ENCODE results near the gene CEACAM1. TPM values are rescaled to one million over a fixed set of nuclear protein-coding genes. Genes with fewer than 3 reads are reported as not detected.
"Not testable (repeated sequence)": the region's sequence is repeated elsewhere in the genome, so short reads cannot be mapped to it uniquely, and the experiment has no call there.

CEACAM1 gene
- total RNA-seq, 1 experiment from 2014 or later: 2.0 TPM

GRCh38 chr19:42540071-42540553 is 11.8 kb upstream of the CEACAM1 start:
- DNase-seq (ENCODE audit: low spot score): no peak
- ChIA-PET POLR2A (no interaction called here), CTCF (interaction anchor here (0.6 to 2.6 kb wide), 14 partner anchors 9 to 116 kb away, joined by 3 to 18 read pairs (median 4); partner anchors contain the start of gene CEACAM1)
- TF ChIP-seq FOXJ3 (CRISPR knock-in tag; IDR thresholded peaks at IDR 0.05; ENCODE audit: borderline replicate concordance): no peak
- TF ChIP-seq NFYB (CRISPR knock-in tag; conservative IDR thresholded peaks at IDR 0.05; ENCODE audit: low read depth): no peak
- no peak for TF ChIP-seq HMGXB4 (CRISPR knock-in tag; IDR thresholded peaks at IDR 0.05)
- TF ChIP-seq NFE2L1 (CRISPR knock-in tag; IDR thresholded peaks at IDR 0.05): no peak
- no peak for TF ChIP-seq FOXK1 (CRISPR knock-in tag; IDR thresholded peaks at IDR 0.05)
- no peak for TF ChIP-seq ZNF671 (CRISPR knock-in tag; IDR thresholded peaks at IDR 0.05)
- peaks cover 28% of the 10 kb centered on the region for H3K4me1 Mint-ChIP-seq
- no peak overlapping the region for H3K27ac Mint-ChIP-seq
- no peaks in the 10 kb centered on the region for H3K9me3 Mint-ChIP-seq
- ATAC-seq: peak; percentile 38
- no peak overlapping the region for H3K4me3 Mint-ChIP-seq
- no peaks in the 10 kb centered on the region for H3K36me3 Mint-ChIP-seq
- peaks cover 10% of the 10 kb centered on the region for H3K27me3 Mint-ChIP-seq (ENCODE audit: low read depth)

- no peak overlapping the region for H3K27ac Mint-ChIP-seq
- CTCF ChIA-PET: interaction anchor here (0.6 to 2.6 kb wide), 13 partner anchors 8 to 115 kb away, joined by 3 to 18 read pairs (median 4); partner anchors contain the start of gene CEACAM1
- DNase-seq (ENCODE audit: low spot score): no peak
Observed at GRCh38 chr19:42538841-42539709, 10.8 kb upstream of the CEACAM1 start.

GRCh38 chr19:42535276-42535675 is 7.0 kb upstream of the CEACAM1 start:
- H3K36me3 Mint-ChIP-seq; ATAC-seq; H3K9me3 Mint-ChIP-seq; H3K27ac Mint-ChIP-seq; DNase-seq (ENCODE audit: low spot score); POLR2A ChIA-PET; H3K4me3 Mint-ChIP-seq; H3K27me3 Mint-ChIP-seq (ENCODE audit: low read depth): not testable (repeated sequence)
- CTCF ChIA-PET: interaction anchor here (1.1 to 1.2 kb wide), 2 partner anchors 31 to 95 kb away, joined by 3 to 4 read pairs; no protein-coding TSS in a partner anchor
- peaks cover 27% of the 10 kb centered on the region for H3K4me1 Mint-ChIP-seq

More at GRCh38 chr19:42538841-42539709, 10.8 kb upstream of the CEACAM1 start:
- Mint-ChIP-seq H3K27me3 (ENCODE audit: low read depth) (peaks cover 10% of the 10 kb centered on the region), H3K4me3 (no peak overlapping the region), H3K36me3 (no peaks in the 10 kb centered on the region), H3K4me1 (peaks cover 34% of the 10 kb centered on the region), H3K9me3 (no peaks in the 10 kb centered on the region)
- ATAC-seq: no peak
- TF ChIP-seq IRF1 (CRISPR knock-in tag; IDR thresholded peaks at IDR 0.05) (no peak), NR3C1 (CRISPR knock-in tag; conservative IDR thresholded peaks at IDR 0.05; ENCODE audit: low read depth) (no peak), TP53 (CRISPR knock-in tag; IDR thresholded peaks at IDR 0.05) (no peak), MLX (CRISPR knock-in tag; IDR thresholded peaks at IDR 0.05) (no peak), ESRRA (CRISPR knock-in tag; IDR thresholded peaks at IDR 0.05; ENCODE audit: borderline replicate concordance) (no peak), E2F1 (CRISPR knock-in tag; IDR thresholded peaks at IDR 0.05) (no peak), ZNF138 (CRISPR knock-in tag; conservative IDR thresholded peaks at IDR 0.05) (no peak), E2F4 (CRISPR knock-in tag; IDR thresholded peaks at IDR 0.05; ENCODE audit: borderline replicate concordance, low read depth) (no peak), TEAD4 (CRISPR knock-in tag; IDR thresholded peaks at IDR 0.05) (no peak), EMX1 (CRISPR knock-in tag; IDR thresholded peaks at IDR 0.05) (no peak), HMGXB4 (CRISPR knock-in tag; IDR thresholded peaks at IDR 0.05) (no peak), GABPB1 (CRISPR knock-in tag; IDR thresholded peaks at IDR 0.05) (no peak), E2F5 (CRISPR knock-in tag; IDR thresholded peaks at IDR 0.05) (no peak)
- POLR2A ChIA-PET: no interaction called here

All from WTC11 (cell line).